ENCODE results near the gene PGC.

The PGC gene

GRCh38 chr6:41730531-41731436 lies 16.4 kb downstream of the PGC start:
- no peak for DNase-seq (ENCODE audit: low spot score)

- no peak for DNase-seq (ENCODE audit: low spot score)
Observed at GRCh38 chr6:41729624-41730023, 17.6 kb downstream of the PGC start.

- no peak for DNase-seq (ENCODE audit: low spot score)
Observed at GRCh38 chr6:41728954-41729353, 18.2 kb downstream of the PGC start.

GRCh38 chr6:41728073-41728936 lies 18.9 kb downstream of the PGC start:
- DNase-seq (ENCODE audit: low spot score) = no peak

GRCh38 chr6:41727705-41728072 lies 19.5 kb downstream of the PGC start:
- DNase-seq (ENCODE audit: low spot score) = no peak

- DNase-seq (ENCODE audit: low spot score) = no peak
Observed at GRCh38 chr6:41726876-41727275, 20.3 kb downstream of the PGC start.

GRCh38 chr6:41724586-41725501 lies 22.4 kb downstream of the PGC start:
- DNase-seq (ENCODE audit: low spot score) = no peak

- DNase-seq (ENCODE audit: low spot score) = no peak
Observed at GRCh38 chr6:41724228-41724580, 23.0 kb downstream of the PGC start.

- DNase-seq (ENCODE audit: low spot score) = peak; percentile 74
Observed at GRCh38 chr6:41723530-41724227, 23.5 kb downstream of the PGC start.

- DNase-seq (ENCODE audit: low spot score) = no peak
Observed at GRCh38 chr6:41722969-41723529, 24.1 kb downstream of the PGC start.

- DNase-seq (ENCODE audit: low spot score) = no peak
Observed at GRCh38 chr6:41721414-41721813, 25.8 kb downstream of the PGC start.

- DNase-seq (ENCODE audit: low spot score) = no peak
Observed at GRCh38 chr6:41720783-41721182, 26.4 kb downstream of the PGC start.

- no peak for DNase-seq (ENCODE audit: low spot score)
Observed at GRCh38 chr6:41720262-41720620, 27.0 kb downstream of the PGC start.

- no peak for DNase-seq (ENCODE audit: low spot score)
Observed at GRCh38 chr6:41719436-41720261, 27.5 kb downstream of the PGC start.

GRCh38 chr6:41718828-41719227 lies 28.4 kb downstream of the PGC start:
- DNase-seq (ENCODE audit: low spot score) = no peak

GRCh38 chr6:41717392-41717736 lies 29.8 kb downstream of the PGC start:
- no peak for DNase-seq (ENCODE audit: low spot score)

- DNase-seq (ENCODE audit: low spot score) = no peak
Observed at GRCh38 chr6:41716516-41717391, 30.4 kb downstream of the PGC start.

- no peak for DNase-seq (ENCODE audit: low spot score)
Observed at GRCh38 chr6:41715795-41716515, 31.2 kb downstream of the PGC start.
